CD14-positive monocyte (primary cell): ENCODE results near the gene GUCY2F. TPM values are rescaled to one million over a fixed set of nuclear protein-coding genes. Genes with fewer than 3 reads are reported as not detected.

Experiments
- DNase-seq, 3 donors: peaks; one replicate each; pipeline ENCODE4 v3.0.0-alpha.2; 2011 to 2022
- H2AFZ ChIP-seq: 2 replicates; pipeline ENCODE4 v1.6.0; 2012; ENCODE audit warnings: mild to moderate bottlenecking, low read depth, low read length, inconsistent platforms; ENCODE audit not compliant: insufficient read depth, poor library complexity, severe bottlenecking
- H3K27ac ChIP-seq, 2 donors: 1 replicate in 1 of 2; 2 replicates in 1 of 2; pipeline ENCODE4 v1.5.1; 2012 to 2013; ENCODE audit warnings: low read length in 2 of 2, control low read depth in 1 of 2, inconsistent platforms in 1 of 2, low read depth in 1 of 2, mild to moderate bottlenecking in 1 of 2
- H3K27me3 ChIP-seq, 2 donors: one replicate each; pipeline versions ENCODE4 v1.6.0 to v1.6.1; 2011 to 2013; ENCODE audit warnings: low read length in 2 of 2; ENCODE audit not compliant: control insufficient read depth in 2 of 2, insufficient read depth in 2 of 2
- H3K36me3 ChIP-seq, 2 donors: replicated peaks in 1 of 2; 1 replicate in 1 of 2; 2 replicates in 1 of 2; pipeline versions ENCODE4 v1.5.1 to v1.6.1; 2012 to 2013; ENCODE audit warnings: low read length in 2 of 2, control low read depth in 1 of 2, inconsistent platforms in 1 of 2, mild to moderate bottlenecking in 1 of 2; ENCODE audit not compliant: insufficient read depth in 2 of 2, control insufficient read depth in 1 of 2
- H3K4me1 ChIP-seq, 2 donors: 1 replicate in 1 of 2; 2 replicates in 1 of 2; pipeline versions ENCODE4 v1.5.1 to v1.6.1; 2012 to 2013; ENCODE audit warnings: low read length in 2 of 2, control low read depth in 1 of 2, inconsistent platforms in 1 of 2, mild to moderate bottlenecking in 1 of 2, moderate library complexity in 1 of 2; ENCODE audit not compliant: insufficient read depth in 2 of 2, control insufficient read depth in 1 of 2
- H3K4me2 ChIP-seq: replicated peaks from 2 replicates; pipeline ENCODE3; 2012; ENCODE audit warnings: low read length, moderate library complexity, mild to moderate bottlenecking; ENCODE audit not compliant: poor library complexity, severe bottlenecking; ENCODE audit errors: extremely low read depth
- H3K4me3 ChIP-seq, 3 experiments: fragments of 200-600 bp in 1 of 3; sonication (generic) in 1 of 3; replicated peaks in 1 of 3; 1 replicate in 2 of 3; 2 replicates in 1 of 3; pipeline ENCODE4 v1.5.1; 2011 to 2013; ENCODE audit warnings: low read length in 3 of 3, mild to moderate bottlenecking in 3 of 3, control low read depth in 2 of 3, low read depth in 2 of 3, inconsistent platforms in 1 of 3, moderate library complexity in 1 of 3
- H3K79me2 ChIP-seq: 2 replicates; pipeline ENCODE4 v1.6.0; 2012; ENCODE audit warnings: mild to moderate bottlenecking, control low read depth, inconsistent platforms, low read length, moderate library complexity; ENCODE audit not compliant: insufficient read depth
- H3K9ac ChIP-seq: 2 replicates; pipeline ENCODE4 v1.6.0; 2017; ENCODE audit warnings: low read length, mild to moderate bottlenecking; ENCODE audit not compliant: insufficient read depth, poor library complexity, severe bottlenecking
- H3K9me3 ChIP-seq, 2 donors: replicated peaks in 1 of 2; 1 replicate in 1 of 2; 2 replicates in 1 of 2; pipeline versions ENCODE4 v1.5.1 to v1.6.1; 2012 to 2013; ENCODE audit warnings: low read length in 2 of 2, control low read depth in 1 of 2; ENCODE audit not compliant: control insufficient read depth in 1 of 2, insufficient read depth in 1 of 2
- H4K20me1 ChIP-seq: 2 replicates; pipeline ENCODE4 v1.6.0; 2012; ENCODE audit warnings: mild to moderate bottlenecking, low read length, control low read depth, moderate library complexity; ENCODE audit not compliant: insufficient read depth
- H3K27ac Mint-ChIP-seq, 7 donors: one replicate each; pipeline ENCODE4 v1.8.0; 2020; ENCODE audit warnings: mild to moderate bottlenecking in 7 of 7, mixed read lengths in 7 of 7, moderate library complexity in 6 of 7, inconsistent platforms in 2 of 7
- H3K27me3 Mint-ChIP-seq, 3 donors: one replicate each; pipeline ENCODE4 v1.8.0; 2021 to 2022; ENCODE audit warnings: low read depth in 3 of 3, mild to moderate bottlenecking in 3 of 3, mixed read lengths in 3 of 3, moderate library complexity in 3 of 3, inconsistent platforms in 1 of 3
- H3K36me3 Mint-ChIP-seq, 2 donors: one replicate each; pipeline ENCODE4 v1.8.0; 2020; ENCODE audit warnings: mixed read lengths in 2 of 2, inconsistent platforms in 1 of 2, mild to moderate bottlenecking in 1 of 2
- H3K4me1 Mint-ChIP-seq: one replicate; pipeline ENCODE4 v1.8.0; 2020; ENCODE audit warnings: mild to moderate bottlenecking, mixed read lengths
- H3K4me3 Mint-ChIP-seq, 2 donors: one replicate each; pipeline ENCODE4 v1.8.0; 2020; ENCODE audit warnings: mild to moderate bottlenecking in 2 of 2, mixed read lengths in 2 of 2, moderate library complexity in 1 of 2
- H3K9me3 Mint-ChIP-seq, 7 donors: one replicate each; pipeline ENCODE4 v1.8.0; 2020 to 2022; ENCODE audit warnings: mixed read lengths in 7 of 7, mild to moderate bottlenecking in 6 of 7, moderate library complexity in 6 of 7, inconsistent platforms in 2 of 7
- WGBS: methylation state at CpG from one replicate; pipeline ENCODE4 v1.1.5; 2013; ENCODE audit warnings: missing lambda C conversion rate; ENCODE audit not compliant: insufficient coverage; 5-methylcytosine and 5-hydroxymethylcytosine counted together
- intact Hi-C, 2 donors: fragments of 100-400 bp; cut with micrococcal nuclease; formaldehyde crosslinking; loops; one replicate each; pipeline versions ENCODE4 v1.15.0 to v1.15.1; 2023
- polyA minus RNA-seq: library from RNA; depleted of rRNA, polyadenylated mRNA; stranded (reverse); fragments of >200 nt; gene quantifications from 2 replicates; pipeline ENCODE4 v1.2.3, GENCODE V29; 2012
- polyA plus RNA-seq, 3 donors: library from polyadenylated mRNA; depleted of rRNA in 1 of 3; unstranded in 2 of 3; stranded (reverse) in 1 of 3; fragments of 300-500 nt in 2 of 3; fragments of >200 nt in 1 of 3; fragmentation: Illumina TruSeq in 2 of 3; gene quantifications; 1 replicate in 2 of 3; 2 replicates in 1 of 3; pipeline ENCODE4 v1.2.3, GENCODE V29; 2012 to 2021
- total RNA-seq, 12 experiments: library from RNA in 1 of 12; stranded (reverse) in 1 of 12; fragments of 120-200 nt in 1 of 12; gene quantifications; one replicate each; pipeline ENCODE4 v1.2.4 and lab custom pipeline; 2013 to 2026; ENCODE audit warnings: mixed read lengths in 6 of 12, inconsistent platforms in 1 of 12
- TF ChIP-seq, protein P1 (sequence below): fragments of 200-600 bp; IDR thresholded peaks from one replicate; pipeline ENCODE4 v1.8.0; 2022; ENCODE audit warnings: antibody characterized with exemption, mild to moderate bottlenecking

The GUCY2F gene
- total RNA-seq (2013): 0.02 TPM
- polyA plus RNA-seq (not detected), polyA minus RNA-seq (not detected in 2 replicates), total RNA-seq (lab: John Stamatoyannopoulos, UW) (0 to 1.4 (median 0.08) reads per million in 11 experiments)

DNA sequence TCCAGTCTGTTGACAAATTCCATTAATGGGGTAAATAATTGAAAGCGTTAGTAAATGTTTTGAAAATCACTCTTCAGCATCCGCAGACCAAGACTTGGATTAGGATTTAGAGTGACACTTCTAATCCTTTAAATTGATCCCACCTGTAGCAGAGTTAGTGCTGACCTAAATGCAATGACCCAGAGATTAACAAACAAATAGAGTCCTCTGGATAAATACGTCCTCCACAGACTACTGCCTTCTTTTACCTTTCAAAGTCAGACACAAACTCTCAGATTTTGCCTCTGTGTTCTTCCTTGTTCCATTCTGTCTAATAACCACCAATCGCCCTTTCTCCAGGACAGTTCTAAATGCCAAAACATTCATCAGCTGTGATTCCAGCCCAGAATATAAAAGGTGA lies at the start of gene GUCY2F:
GUCY2F (minus strand) TSS at position 101 of the 400 bp plus-strand sequence. CDS start 6,150 bp downstream, outside the sequence.
- DNase-seq: no peak
- H3K27me3 Mint-ChIP-seq: peaks cover 0 to 7% (median 0%) of the 10 kb centered on the region in 3 donors
- no peaks in the 10 kb centered on the region for H3K4me1 Mint-ChIP-seq
- H3K36me3 Mint-ChIP-seq: no peaks in the 10 kb centered on the region
- Histone ChIP-seq H3K27me3 (peaks cover 0 to 6% of the 10 kb centered on the region in 2 donors), H3K4me2 (no peak within 1 kb of the TSS), H3K4me1 (peaks cover under 1 to 3% of the 10 kb centered on the region in 2 donors), H2AFZ (no peak within 1 kb of the TSS), H4K20me1 (no peaks in the 10 kb centered on the region), H3K9me3 (no peaks in the 10 kb centered on the region), H3K9ac (no peak within 1 kb of the TSS), H3K36me3 (no peaks in the 10 kb centered on the region), H3K27ac (no peak within 1 kb of the TSS), H3K4me3 (no peak within 1 kb of the TSS), H3K79me2 (no peaks in the 10 kb centered on the region)
- no peak within 1 kb of the TSS for H3K4me3 Mint-ChIP-seq
- no CpG with 5 or more reads among the region's 4 CpGs for WGBS
- intact Hi-C loops: loop anchor here in 1 of 2 donors (10.0 kb wide), 1 partner anchor 153 kb away; no protein-coding TSS in a partner anchor
- TF ChIP-seq, protein P1, sequence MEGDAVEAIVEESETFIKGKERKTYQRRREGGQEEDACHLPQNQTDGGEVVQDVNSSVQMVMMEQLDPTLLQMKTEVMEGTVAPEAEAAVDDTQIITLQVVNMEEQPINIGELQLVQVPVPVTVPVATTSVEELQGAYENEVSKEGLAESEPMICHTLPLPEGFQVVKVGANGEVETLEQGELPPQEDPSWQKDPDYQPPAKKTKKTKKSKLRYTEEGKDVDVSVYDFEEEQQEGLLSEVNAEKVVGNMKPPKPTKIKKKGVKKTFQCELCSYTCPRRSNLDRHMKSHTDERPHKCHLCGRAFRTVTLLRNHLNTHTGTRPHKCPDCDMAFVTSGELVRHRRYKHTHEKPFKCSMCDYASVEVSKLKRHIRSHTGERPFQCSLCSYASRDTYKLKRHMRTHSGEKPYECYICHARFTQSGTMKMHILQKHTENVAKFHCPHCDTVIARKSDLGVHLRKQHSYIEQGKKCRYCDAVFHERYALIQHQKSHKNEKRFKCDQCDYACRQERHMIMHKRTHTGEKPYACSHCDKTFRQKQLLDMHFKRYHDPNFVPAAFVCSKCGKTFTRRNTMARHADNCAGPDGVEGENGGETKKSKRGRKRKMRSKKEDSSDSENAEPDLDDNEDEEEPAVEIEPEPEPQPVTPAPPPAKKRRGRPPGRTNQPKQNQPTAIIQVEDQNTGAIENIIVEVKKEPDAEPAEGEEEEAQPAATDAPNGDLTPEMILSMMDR: no peak
- H3K9me3 Mint-ChIP-seq: peaks cover 0 to 2% (median 0%) of the 10 kb centered on the region in 7 donors
- H3K27ac Mint-ChIP-seq: peak within 1 kb of the TSS in 1 of 7 donors; percentile 3

DNA sequence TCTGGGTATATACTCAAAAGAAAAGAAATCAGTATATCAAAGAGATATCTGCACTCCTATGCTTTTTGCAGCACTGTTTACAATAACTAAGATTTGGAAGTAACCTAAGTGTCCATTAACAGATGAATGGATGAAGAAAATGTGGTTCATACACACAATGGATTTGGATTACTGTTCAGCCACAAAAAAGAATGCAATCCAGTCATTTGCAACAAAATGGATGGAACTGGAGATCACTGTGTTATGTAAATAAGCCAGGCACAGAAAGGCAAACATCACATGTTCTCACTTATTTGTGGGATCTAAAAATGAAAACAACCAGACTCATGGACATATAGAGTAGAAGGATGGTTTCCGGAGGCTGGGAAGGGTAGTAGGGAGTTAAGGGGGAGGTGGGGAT lies 37.1 kb upstream of the GUCY2F start:
- no peaks in the 10 kb centered on the region for H3K9me3 ChIP-seq
- H3K9ac ChIP-seq: no peak overlapping the region
- no peaks in the 10 kb centered on the region for H4K20me1 ChIP-seq
- no peak overlapping the region for H3K4me3 Mint-ChIP-seq
- H3K4me1 ChIP-seq: no peaks in the 10 kb centered on the region
- no peak overlapping the region for H3K27ac Mint-ChIP-seq
- H3K4me3 ChIP-seq: no peak overlapping the region
- no peak overlapping the region for H3K4me2 ChIP-seq
- no peaks in the 10 kb centered on the region for H3K36me3 Mint-ChIP-seq
- H3K4me1 Mint-ChIP-seq: no peaks in the 10 kb centered on the region
- H2AFZ ChIP-seq: no peak overlapping the region
- no peak overlapping the region for H3K27ac ChIP-seq
- WGBS: no CpG with 5 or more reads among the region's 1 CpG
- intact Hi-C loops: no loop called here
- TF ChIP-seq, protein P1: no peak
- H3K27me3 Mint-ChIP-seq: peaks cover 0 to 2% (median 2%) of the 10 kb centered on the region in 3 donors
- peaks cover 0 to 10% (median 1%) of the 10 kb centered on the region in 7 donors for H3K9me3 Mint-ChIP-seq
- no peak for DNase-seq
- no peaks in the 10 kb centered on the region for H3K27me3 ChIP-seq
- H3K36me3 ChIP-seq: no peaks in the 10 kb centered on the region
- H3K79me2 ChIP-seq: no peaks in the 10 kb centered on the region
